ENCODE data around the gene MZF1.
A peak's percentile ranks its signal among the peaks of the same experiment; 100 is the strongest.

The MZF1 gene

GRCh38 chr19:58555369-58555885 is 17.7 kb downstream of the MZF1 start:
- Histone ChIP-seq H3K27me3 (ENCODE audit: insufficient read depth, low read length, poor library complexity) (no peaks in the 10 kb centered on the region), H2AFZ (ENCODE audit: low read depth, low read length) (peak overlapping the region; percentile 66), H3K79me2 (ENCODE audit: insufficient read depth, low read length) (peaks cover 80% of the 10 kb centered on the region), H3K4me1 (ENCODE audit: insufficient read depth, low read length) (peaks cover 73% of the 10 kb centered on the region), H3K27ac (ENCODE audit: low read length) (peak overlapping the region; percentile 85), H4K20me1 (ENCODE audit: insufficient read depth, low read length) (peaks cover 53% of the 10 kb centered on the region), H3K9ac (ENCODE audit: low read depth, low read length) (peak overlapping the region; percentile 79), H3K36me3 (ENCODE audit: insufficient read depth, low read length) (peaks cover 45% of the 10 kb centered on the region), H3K9me3 (ENCODE audit: insufficient read depth, low read length, severe bottlenecking) (no peaks in the 10 kb centered on the region), H3K4me2 (ENCODE audit: insufficient read depth, low read length) (peak overlapping the region; percentile 93), H3K4me3 (ENCODE audit: low read depth in 1 of 2, low read length in 2 of 2) (peak overlapping the region; percentile 0 to 90; a peak in 3 of 4 replicates)
- TF ChIP-seq CTCF (IDR thresholded peaks at IDR 0.05; ENCODE audit: borderline replicate concordance, extremely low read depth, low read length, poor library complexity, severe bottlenecking) (no peak), EZH2 (IDR thresholded peaks at IDR 0.05; ENCODE audit: borderline replicate concordance, low read depth, low read length, severe bottlenecking) (no peak)
- DNase-seq (no peak), ATAC-seq (ENCODE audit: insufficient read depth, low read depth) (peak; percentile 10; the same call in 2 of the 3 replicates)

DNA sequence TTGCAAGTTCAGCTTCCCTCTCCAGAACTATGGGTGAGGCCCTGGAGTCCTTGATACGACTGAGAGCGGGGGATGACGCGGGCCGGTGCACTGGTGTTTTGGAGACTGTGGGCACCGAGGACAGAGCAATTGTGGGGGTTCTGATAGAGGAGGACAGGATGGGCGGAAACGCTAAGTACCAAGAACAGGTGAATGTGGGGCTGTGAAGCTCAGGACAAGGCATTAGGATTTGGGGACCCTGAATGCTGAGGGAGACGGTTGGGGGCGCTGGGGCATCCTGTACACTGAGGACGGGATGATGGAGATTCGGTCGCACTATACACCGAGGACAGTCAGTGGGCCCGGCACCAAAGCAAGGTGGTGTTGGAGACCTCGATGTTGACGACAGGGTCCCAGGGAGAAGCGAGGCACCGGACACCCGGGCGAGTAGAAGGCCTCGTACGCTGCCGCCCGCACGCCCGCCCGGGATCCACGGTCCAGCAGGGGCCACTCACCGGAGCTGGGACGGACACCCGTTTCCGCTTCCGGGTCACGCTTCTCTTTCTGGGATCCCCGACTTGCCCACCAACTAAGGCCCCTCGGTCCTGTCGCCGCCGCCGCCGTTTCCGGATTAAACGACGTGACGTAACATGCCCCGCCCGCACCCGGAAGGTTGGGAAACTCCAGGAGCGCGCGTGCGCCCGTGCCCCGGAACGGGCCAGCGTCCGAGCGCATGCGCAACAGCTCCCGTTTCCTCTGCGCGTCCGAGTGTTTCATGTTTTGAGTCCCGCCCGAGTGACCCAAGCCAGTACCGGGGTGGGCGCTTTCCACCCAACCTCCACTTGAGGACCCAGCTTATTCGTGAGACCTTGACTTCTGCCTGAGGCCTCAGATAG is 18.4 kb downstream of the MZF1 start, which contains the start of gene CHMP2A:
CHMP2A (minus strand) TSS at position 612 of the 875 bp plus-strand sequence. CDS start 893 bp downstream, outside the sequence.
- TF ChIP-seq EZH2 (IDR thresholded peaks at IDR 0.05; ENCODE audit: borderline replicate concordance, low read depth, low read length, severe bottlenecking) (no peak), CTCF (IDR thresholded peaks at IDR 0.05; ENCODE audit: borderline replicate concordance, extremely low read depth, low read length, poor library complexity, severe bottlenecking) (peak; percentile 11)
- peak; percentile 53 for ATAC-seq (ENCODE audit: insufficient read depth, low read depth)
- H3K4me1 ChIP-seq (ENCODE audit: insufficient read depth, low read length): peaks cover 68% of the 10 kb centered on the region

DNA sequence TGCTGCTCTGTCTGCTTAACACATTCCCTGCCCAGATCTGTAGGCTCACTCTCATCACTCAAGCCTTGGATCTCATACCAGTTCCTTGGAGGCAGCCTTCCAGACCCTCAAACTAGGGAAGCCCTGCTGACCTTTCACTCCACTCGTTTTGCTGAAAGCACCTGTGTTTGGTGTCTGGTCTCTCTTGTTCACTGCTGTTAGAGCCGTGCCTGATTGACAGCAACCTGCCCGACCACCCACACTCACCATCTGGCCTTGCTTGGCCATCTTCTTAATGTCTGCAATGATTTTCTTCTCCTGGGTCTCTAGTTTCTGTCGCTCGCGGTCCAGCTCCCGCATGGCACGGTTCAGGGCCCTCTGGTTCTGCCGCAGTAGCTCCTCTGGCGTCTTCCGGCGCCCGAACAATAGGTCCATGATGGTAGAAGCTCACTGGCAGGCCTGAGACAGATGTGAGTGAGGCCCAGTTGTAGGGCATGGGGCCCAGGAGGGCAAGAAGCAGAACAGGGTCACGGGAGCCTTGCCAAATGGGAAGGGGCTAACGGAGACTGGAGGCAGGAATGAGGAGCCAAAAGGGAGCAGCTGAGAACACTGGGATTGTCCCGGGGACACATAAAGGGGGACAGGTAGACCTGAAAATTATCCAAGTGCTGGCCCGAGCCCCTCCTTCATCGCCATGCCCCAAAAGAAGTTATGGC is 19.2 kb downstream of the MZF1 start:
- Histone ChIP-seq H4K20me1 (ENCODE audit: insufficient read depth, low read length) (peaks cover 67% of the 10 kb centered on the region), H3K9me3 (ENCODE audit: insufficient read depth, low read length, severe bottlenecking) (no peaks in the 10 kb centered on the region), H3K9ac (ENCODE audit: low read depth, low read length) (peak overlapping the region; percentile 79), H3K4me1 (ENCODE audit: insufficient read depth, low read length) (peaks cover 70% of the 10 kb centered on the region), H3K27me3 (ENCODE audit: insufficient read depth, low read length, poor library complexity) (no peaks in the 10 kb centered on the region), H3K4me2 (ENCODE audit: insufficient read depth, low read length) (peak overlapping the region; percentile 93), H3K36me3 (ENCODE audit: insufficient read depth, low read length) (peaks cover 60% of the 10 kb centered on the region), H2AFZ (ENCODE audit: low read depth, low read length) (peak overlapping the region; percentile 81; the same call in 1 of the 2 replicates), H3K4me3 (ENCODE audit: low read depth in 1 of 2, low read length in 2 of 2) (peak overlapping the region; percentile 77 to 90), H3K27ac (ENCODE audit: low read length) (peak overlapping the region; percentile 87), H3K79me2 (ENCODE audit: insufficient read depth, low read length) (peaks cover 80% of the 10 kb centered on the region)
- TF ChIP-seq EZH2 (IDR thresholded peaks at IDR 0.05; ENCODE audit: borderline replicate concordance, low read depth, low read length, severe bottlenecking) (no peak), CTCF (IDR thresholded peaks at IDR 0.05; ENCODE audit: borderline replicate concordance, extremely low read depth, low read length, poor library complexity, severe bottlenecking) (no peak)
- ATAC-seq (ENCODE audit: insufficient read depth, low read depth) (no peak), DNase-seq (no peak)

More for the DNA sequence above, 18.4 kb downstream of the MZF1 start, which contains the start of gene CHMP2A:
- peaks cover 79% of the 10 kb centered on the region for H3K79me2 ChIP-seq (ENCODE audit: insufficient read depth, low read length)
- peak within 1 kb of the TSS; percentile 81 for H2AFZ ChIP-seq (ENCODE audit: low read depth, low read length)
- no peaks in the 10 kb centered on the region for H3K9me3 ChIP-seq (ENCODE audit: insufficient read depth, low read length, severe bottlenecking)
- H3K27me3 ChIP-seq (ENCODE audit: insufficient read depth, low read length, poor library complexity): no peaks in the 10 kb centered on the region
- H3K4me3 ChIP-seq (ENCODE audit: low read depth in 1 of 2, low read length in 2 of 2): peak within 1 kb of the TSS; percentile 77 to 90
- peak within 1 kb of the TSS; percentile 93 for H3K4me2 ChIP-seq (ENCODE audit: insufficient read depth, low read length)
- H3K36me3 ChIP-seq (ENCODE audit: insufficient read depth, low read length): peaks cover 52% of the 10 kb centered on the region
- peak within 1 kb of the TSS; percentile 79 for H3K9ac ChIP-seq (ENCODE audit: low read depth, low read length)
- DNase-seq: peak; percentile 98
- H3K27ac ChIP-seq (ENCODE audit: low read length): peak within 1 kb of the TSS; percentile 87
- peaks cover 59% of the 10 kb centered on the region for H4K20me1 ChIP-seq (ENCODE audit: insufficient read depth, low read length)
